PC-3 (cell line): ENCODE data around the gene OR5H14. TPM values are rescaled to one million over a fixed set of nuclear protein-coding genes. Genes with fewer than 3 reads are reported as not detected.

Source experiments
- ATAC-seq: fragments of 200-7000 bp; cut with Tn5 transposase; 2 replicates; pipeline ENCODE4 v1.9.1; 2020; ENCODE audit warnings: mild to moderate bottlenecking, moderate library complexity
- Bru-seq: library from RNA; stranded (reverse); fragments of 400-500 nt; gene quantifications from one replicate; lab custom pipeline; 2021; lab: Mats Ljungman, UMichigan
- BruChase-seq, 2 experiments: library from RNA; stranded (reverse); fragments of 400-500 nt; gene quantifications; one replicate each; lab custom pipeline; 2021; lab: Mats Ljungman, UMichigan
- BruUV-seq: library from RNA; stranded (reverse); fragments of 400-500 nt; replicated peaks from 2 replicates; lab custom pipeline; 2021; lab: Mats Ljungman, UMichigan
- CTCF ChIA-PET: fragments of 300-600 bp; sonication (Branson Sonifier 250); formaldehyde crosslinking; loops from one replicate; lab custom pipeline; 2022; ENCODE audit warnings: antibody characterized with exemption; lab: Charles Lee
- POLR2A ChIA-PET: fragments of 300-600 bp; sonication (Branson Sonifier 250); formaldehyde crosslinking; loops from one replicate; lab custom pipeline; 2022; ENCODE audit warnings: antibody characterized with exemption; ENCODE audit not compliant: unreplicated experiment; lab: Charles Lee
- DNase-seq: peaks from one replicate; pipeline ENCODE4 v3.0.0-alpha.2; 2015
- H2AFZ ChIP-seq: fragments of 300-600 bp; sonication (generic); 2 replicates; pipeline ENCODE4 v1.6.0; 2016; ENCODE audit warnings: antibody characterized with exemption, low read length
- H3F3A ChIP-seq: fragments of 300-600 bp; sonication (generic); one replicate; pipeline ENCODE4 v1.6.0; 2017; ENCODE audit warnings: antibody characterized with exemption, low read length, control low read depth, mild to moderate bottlenecking; ENCODE audit not compliant: unreplicated experiment
- H3K27ac ChIP-seq: fragments of 300-600 bp; sonication (generic); 2 replicates; pipeline ENCODE4 v1.5.1; 2016; ENCODE audit warnings: mild to moderate bottlenecking, low read length
- H3K27me3 ChIP-seq: fragments of 300-600 bp; sonication (generic); 2 replicates; pipeline ENCODE4 v1.6.1; 2016; ENCODE audit warnings: low read length, mixed read lengths
- H3K36me3 ChIP-seq: fragments of 300-600 bp; sonication (generic); 2 replicates; pipeline ENCODE4 v1.6.1; 2016; ENCODE audit warnings: low read depth, mixed run types, low read length, mixed read lengths
- H3K4me1 ChIP-seq: fragments of 300-600 bp; sonication (generic); 2 replicates; pipeline ENCODE4 v1.5.1; 2016; ENCODE audit warnings: low read length; ENCODE audit not compliant: insufficient read depth
- H3K4me2 ChIP-seq: fragments of 300-600 bp; sonication (generic); 2 replicates; pipeline ENCODE4 v1.6.0; 2016; ENCODE audit warnings: low read length
- H3K4me3 ChIP-seq: fragments of 300-600 bp; sonication (generic); 2 replicates; pipeline ENCODE4 v1.5.1; 2016; ENCODE audit warnings: mild to moderate bottlenecking, low read length, mixed read lengths
- H3K79me2 ChIP-seq: fragments of 300-600 bp; sonication (generic); 2 replicates; pipeline ENCODE4 v1.6.1; 2017; ENCODE audit warnings: low read length, mixed read lengths
- H3K9ac ChIP-seq: fragments of 300-600 bp; sonication (generic); 2 replicates; pipeline ENCODE4 v1.6.0; 2016; ENCODE audit warnings: mild to moderate bottlenecking, low read length
- H3K9me2 ChIP-seq: fragments of 300-600 bp; sonication (generic); replicated peaks from 2 replicates; pipeline ENCODE4 v1.6.1; 2016; ENCODE audit warnings: mixed run types, low read length, mixed read lengths
- H3K9me3 ChIP-seq: fragments of 300-600 bp; sonication (generic); 2 replicates; pipeline ENCODE4 v1.6.1; 2016; ENCODE audit warnings: low read length, mixed read lengths
- H4K20me1 ChIP-seq: fragments of 300-600 bp; sonication (generic); 2 replicates; pipeline ENCODE4 v1.6.1; 2016; ENCODE audit warnings: low read length, mixed read lengths
- CTCF ChIP-seq: fragments of 300-600 bp; sonication (generic); conservative IDR thresholded peaks from 2 replicates; pipeline ENCODE4 v1.5.1; 2017; ENCODE audit warnings: antibody characterized with exemption, low read depth, mild to moderate bottlenecking, low read length
- EZH2 ChIP-seq: fragments of 300-600 bp; sonication (generic); IDR thresholded peaks from one replicate; pipeline ENCODE4 v1.6.1; 2017; ENCODE audit warnings: antibody characterized with exemption, mild to moderate bottlenecking, low read length; ENCODE audit not compliant: unreplicated experiment
- EZH2phosphoT487 ChIP-seq: fragments of 300-600 bp; sonication (generic); IDR thresholded peaks from 2 replicates; pipeline ENCODE4 v1.6.1; 2018; ENCODE audit warnings: mild to moderate bottlenecking, antibody characterized with exemption, low read length, borderline replicate concordance
- intact Hi-C: fragments of 100-400 bp; cut with micrococcal nuclease; formaldehyde crosslinking; loops from 2 replicates; pipeline ENCODE4 v1.9.0; 2023
- long read RNA-seq: library from polyadenylated mRNA; unstranded; transcript quantifications from one replicate; pipeline ENCODE4 v2.0.0, GENCODE V29; 2021; ENCODE audit not compliant: unreplicated experiment
- total RNA-seq: library from RNA; depleted of rRNA; stranded (reverse); fragments of >200 nt; gene quantifications from 2 replicates; pipeline ENCODE4 v1.2.3, GENCODE V29; 2014; rRNA removed

The OR5H14 gene
- not detected in 2 replicates for total RNA-seq
- percentile 8 among the genes with signal in this experiment for Bru-seq, nascent RNA
- BruChase-seq, experiment 1, labeled RNA remaining after a 6-hour chase = not detected
- BruChase-seq, experiment 2, labeled RNA remaining after a 2-hour chase = not detected
- long read RNA-seq = 0 reads

GRCh38 chr3:98147179-98147578 is at the start of gene OR5H14:
Gene OR5H14 (plus strand): TSS chr3:98147479. CDS start chr3:98149386, 1,907 bp downstream.
- Histone ChIP-seq H3K27ac (no peak within 1 kb of the TSS), H3K4me1 (no peaks in the 10 kb centered on the region), H3F3A (no peaks in the 10 kb centered on the region), H3K4me2 (no peak within 1 kb of the TSS), H3K36me3 (no peaks in the 10 kb centered on the region), H3K9ac (no peak within 1 kb of the TSS), H2AFZ (no peak within 1 kb of the TSS), H3K9me2 (no peaks in the 10 kb centered on the region), H3K27me3 (peaks cover 25% of the 10 kb centered on the region), H3K9me3 (no peaks in the 10 kb centered on the region), H3K79me2 (no peaks in the 10 kb centered on the region), H4K20me1 (no peaks in the 10 kb centered on the region), H3K4me3 (no peak within 1 kb of the TSS)
- no peak for DNase-seq
- ChIA-PET CTCF (no interaction called here), POLR2A (no interaction called here)
- no peak for ATAC-seq
- BruUV-seq = no TSS peak
- TF ChIP-seq EZH2 = no peak
- TF ChIP-seq CTCF = no peak
- TF ChIP-seq EZH2phosphoT487 = no peak
- intact Hi-C loops = no loop called here

DNA sequence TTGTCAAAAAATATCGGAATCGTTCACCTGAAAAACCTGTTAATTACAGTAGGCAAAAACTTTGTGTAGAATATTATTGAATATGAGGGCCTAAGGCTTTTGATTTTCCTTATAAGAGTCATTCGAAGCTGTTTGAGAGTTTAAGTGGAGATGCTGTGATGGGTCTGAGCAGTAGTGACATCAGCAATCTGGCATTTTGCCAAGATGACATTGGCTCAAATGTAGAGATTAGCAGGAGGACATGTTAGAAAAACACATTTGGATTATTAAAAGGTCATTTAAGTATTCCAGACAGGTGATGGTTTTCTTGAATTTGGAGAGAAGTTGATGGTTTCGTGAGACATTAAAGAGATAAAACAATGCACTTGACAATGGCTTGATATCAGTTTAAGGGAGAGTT is 47.4 kb upstream of the OR5H14 start:
- H3K27me3 ChIP-seq = no peaks in the 10 kb centered on the region
- ATAC-seq = no peak
- intact Hi-C loops = no loop called here

More for the DNA sequence above, 47.4 kb upstream of the OR5H14 start:
- ChIA-PET CTCF (no interaction called here), POLR2A (no interaction called here)
- H3K9ac ChIP-seq = no peak overlapping the region
- H3K9me3 ChIP-seq = no peaks in the 10 kb centered on the region
- no peak for TF ChIP-seq CTCF
- TF ChIP-seq EZH2 = no peak
- no peak for TF ChIP-seq EZH2phosphoT487
- H4K20me1 ChIP-seq = no peaks in the 10 kb centered on the region
- no peak overlapping the region for H3K4me2 ChIP-seq
- no peaks in the 10 kb centered on the region for H3K4me1 ChIP-seq
- BruUV-seq = no TSS peak
- H3K27ac ChIP-seq = no peak overlapping the region
- no peaks in the 10 kb centered on the region for H3K79me2 ChIP-seq
- DNase-seq = no peak
- H3K4me3 ChIP-seq = no peak overlapping the region
- no peaks in the 10 kb centered on the region for H3K36me3 ChIP-seq
- no peaks in the 10 kb centered on the region for H3K9me2 ChIP-seq
- no peak overlapping the region for H2AFZ ChIP-seq
- H3F3A ChIP-seq = no peaks in the 10 kb centered on the region
